ENCODE results near the gene CUX1. TPM values are rescaled to one million over a fixed set of nuclear protein-coding genes. Genes with fewer than 3 reads are reported as not detected.

Gene CUX1
- total RNA-seq, 1 experiment from 2014 or later, result 53.5 TPM

GRCh38 chr7:102273749-102274712 lies 456.6 kb downstream of the CUX1 start:
- Mint-ChIP-seq H3K27me3 (ENCODE audit: low read depth) (peaks cover 1% of the 10 kb centered on the region; the same call in 1 of the 2 replicates), H3K27ac (peak overlapping the region in 1 of 3 experiments; percentile 62; a peak in 1 of 7 replicates), H3K9me3 (no peaks in the 10 kb centered on the region), H3K36me3 (ENCODE audit: insufficient read depth in 1 of 3, low read depth in 3 of 3) (no peaks in the 10 kb centered on the region), H3K4me1 (peaks cover 3 to 6% of the 10 kb centered on the region in 2 experiments), H3K4me3 (no peak overlapping the region)
- Histone ChIP-seq H3T11ph (ENCODE audit: low read length) (no peak overlapping the region), H3K23ac (ENCODE audit: insufficient read length, low read depth, low read length) (no peak overlapping the region), H3K9me3 (ENCODE audit: control insufficient read depth, low read depth, low read length) (no peaks in the 10 kb centered on the region), H3K56ac (ENCODE audit: insufficient read length, low read depth, low read length) (no peak overlapping the region), H4K8ac (replicated peaks; ENCODE audit: insufficient read length, low read depth, low read length) (no peak overlapping the region), H3K27ac (ENCODE audit: insufficient read length, low read depth, low read length) (no peak overlapping the region), H3K79me2 (ENCODE audit: insufficient read depth, low read length) (no peaks in the 10 kb centered on the region), H4K5ac (ENCODE audit: insufficient read length, low read depth, low read length) (no peak overlapping the region), H2BK20ac (ENCODE audit: low read depth, low read length, poor library complexity, severe bottlenecking) (no peak overlapping the region), H2BK5ac (ENCODE audit: insufficient read length, low read length) (no peak overlapping the region), H2BK12ac (ENCODE audit: insufficient read length, low read depth, low read length) (no peak overlapping the region), H3K9ac (ENCODE audit: extremely low read depth, insufficient read length, low read length) (no peak overlapping the region), H3K4me1 (ENCODE audit: insufficient read depth, low read length) (no peaks in the 10 kb centered on the region), H2BK120ac (ENCODE audit: low read depth, low read length, poor library complexity, severe bottlenecking) (no peak overlapping the region), H2AFZ (ENCODE audit: low read length) (no peak overlapping the region), H2BK15ac (ENCODE audit: low read depth, low read length) (no peak overlapping the region), H3K23me2 (ENCODE audit: insufficient read length, low read depth, low read length, poor library complexity, severe bottlenecking) (no peaks in the 10 kb centered on the region), H2AK5ac (ENCODE audit: insufficient read length, low read length) (no peak overlapping the region), H3K4ac (ENCODE audit: low read depth, low read length) (no peak overlapping the region), H3K14ac (ENCODE audit: insufficient read depth, low read length) (no peak overlapping the region), H4K20me1 (ENCODE audit: control insufficient read depth, insufficient read depth, insufficient read length) (no peaks in the 10 kb centered on the region), H3K4me2 (ENCODE audit: insufficient read depth, insufficient read length, low read length) (no peak overlapping the region), H3K27me3 (ENCODE audit: insufficient read depth, low read length) (no peaks in the 10 kb centered on the region), H3K18ac (ENCODE audit: insufficient read length, low read depth, low read length) (no peak overlapping the region), H3K79me1 (ENCODE audit: insufficient read depth, low read depth, low read length, poor library complexity, severe bottlenecking) (no peaks in the 10 kb centered on the region), H4K91ac (ENCODE audit: insufficient read length, low read depth, low read length) (no peak overlapping the region)
- peak; percentile 68 for DNase-seq
- TF ChIP-seq, protein P1, sequence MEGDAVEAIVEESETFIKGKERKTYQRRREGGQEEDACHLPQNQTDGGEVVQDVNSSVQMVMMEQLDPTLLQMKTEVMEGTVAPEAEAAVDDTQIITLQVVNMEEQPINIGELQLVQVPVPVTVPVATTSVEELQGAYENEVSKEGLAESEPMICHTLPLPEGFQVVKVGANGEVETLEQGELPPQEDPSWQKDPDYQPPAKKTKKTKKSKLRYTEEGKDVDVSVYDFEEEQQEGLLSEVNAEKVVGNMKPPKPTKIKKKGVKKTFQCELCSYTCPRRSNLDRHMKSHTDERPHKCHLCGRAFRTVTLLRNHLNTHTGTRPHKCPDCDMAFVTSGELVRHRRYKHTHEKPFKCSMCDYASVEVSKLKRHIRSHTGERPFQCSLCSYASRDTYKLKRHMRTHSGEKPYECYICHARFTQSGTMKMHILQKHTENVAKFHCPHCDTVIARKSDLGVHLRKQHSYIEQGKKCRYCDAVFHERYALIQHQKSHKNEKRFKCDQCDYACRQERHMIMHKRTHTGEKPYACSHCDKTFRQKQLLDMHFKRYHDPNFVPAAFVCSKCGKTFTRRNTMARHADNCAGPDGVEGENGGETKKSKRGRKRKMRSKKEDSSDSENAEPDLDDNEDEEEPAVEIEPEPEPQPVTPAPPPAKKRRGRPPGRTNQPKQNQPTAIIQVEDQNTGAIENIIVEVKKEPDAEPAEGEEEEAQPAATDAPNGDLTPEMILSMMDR (conservative IDR thresholded peaks at IDR 0.05), result no peak
- no CpG with 5 or more reads among the region's 23 CpGs for WGBS (ENCODE audit: extremely low coverage, insufficient read length, low lambda C conversion rate)

Data from H9 (cell line).